ENCODE measurements around the gene SPG11.

GRCh38 chr15:44529864-44530604 lies 133.4 kb downstream of the SPG11 start:
- TF ChIP-seq, protein P1, sequence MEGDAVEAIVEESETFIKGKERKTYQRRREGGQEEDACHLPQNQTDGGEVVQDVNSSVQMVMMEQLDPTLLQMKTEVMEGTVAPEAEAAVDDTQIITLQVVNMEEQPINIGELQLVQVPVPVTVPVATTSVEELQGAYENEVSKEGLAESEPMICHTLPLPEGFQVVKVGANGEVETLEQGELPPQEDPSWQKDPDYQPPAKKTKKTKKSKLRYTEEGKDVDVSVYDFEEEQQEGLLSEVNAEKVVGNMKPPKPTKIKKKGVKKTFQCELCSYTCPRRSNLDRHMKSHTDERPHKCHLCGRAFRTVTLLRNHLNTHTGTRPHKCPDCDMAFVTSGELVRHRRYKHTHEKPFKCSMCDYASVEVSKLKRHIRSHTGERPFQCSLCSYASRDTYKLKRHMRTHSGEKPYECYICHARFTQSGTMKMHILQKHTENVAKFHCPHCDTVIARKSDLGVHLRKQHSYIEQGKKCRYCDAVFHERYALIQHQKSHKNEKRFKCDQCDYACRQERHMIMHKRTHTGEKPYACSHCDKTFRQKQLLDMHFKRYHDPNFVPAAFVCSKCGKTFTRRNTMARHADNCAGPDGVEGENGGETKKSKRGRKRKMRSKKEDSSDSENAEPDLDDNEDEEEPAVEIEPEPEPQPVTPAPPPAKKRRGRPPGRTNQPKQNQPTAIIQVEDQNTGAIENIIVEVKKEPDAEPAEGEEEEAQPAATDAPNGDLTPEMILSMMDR (IDR thresholded peaks at IDR 0.05 in 2 of 3, conservative IDR thresholded peaks at IDR 0.05 in 1 of 3; ENCODE audit: insufficient read depth in 2 of 3, low read depth in 1 of 3, low read length in 3 of 3) = no peak
- TF ChIP-seq U2AF2 (optimal IDR thresholded peaks at IDR 0.05; ENCODE audit: low read depth, low read length) (no peak), BRCA1 (IDR thresholded peaks at IDR 0.05) (no peak), BRCA1 (CRISPR knock-in tag; IDR thresholded peaks at IDR 0.05) (no peak), RFX5 (IDR thresholded peaks at IDR 0.05; ENCODE audit: low read depth, low read length) (no peak), SP2 (IDR thresholded peaks at IDR 0.05; ENCODE audit: extremely low read depth, low read depth, low read length, poor library complexity, severe bottlenecking) (no peak)

Data from K562 (cell line).